Measurements from ENCODE around the gene EFNA5.

The EFNA5 gene

GRCh38 chr5:107639990-107640389, 30.7 kb downstream of the EFNA5 start:
- DNase-seq: no peak

GRCh38 chr5:107636555-107636954, 34.2 kb downstream of the EFNA5 start:
- no peak for DNase-seq

GRCh38 chr5:107636068-107636467, 34.7 kb downstream of the EFNA5 start:
- DNase-seq: no peak

GRCh38 chr5:107634981-107635848, 35.5 kb downstream of the EFNA5 start:
- no peak for DNase-seq

- DNase-seq: no peak
Observed at GRCh38 chr5:107633171-107633901, 37.4 kb downstream of the EFNA5 start.

GRCh38 chr5:107631805-107632362, 38.9 kb downstream of the EFNA5 start:
- no peak for DNase-seq

- DNase-seq: no peak
Observed at GRCh38 chr5:107630184-107630583, 40.6 kb downstream of the EFNA5 start.

- no peak for DNase-seq
Observed at GRCh38 chr5:107624235-107624634, 46.5 kb downstream of the EFNA5 start.

- DNase-seq: no peak
Observed at GRCh38 chr5:107621089-107621488, 49.6 kb downstream of the EFNA5 start.

- DNase-seq: no peak
Observed at GRCh38 chr5:107619781-107620180, 51.0 kb downstream of the EFNA5 start.

GRCh38 chr5:107618242-107618641, 52.5 kb downstream of the EFNA5 start:
- DNase-seq: no peak

GRCh38 chr5:107617052-107617451, 53.7 kb downstream of the EFNA5 start:
- DNase-seq: no peak

GRCh38 chr5:107616213-107616612, 54.5 kb downstream of the EFNA5 start:
- DNase-seq: no peak

- DNase-seq: no peak
Observed at GRCh38 chr5:107615299-107615817, 55.4 kb downstream of the EFNA5 start.

- no peak for DNase-seq
Observed at GRCh38 chr5:107612541-107612940, 58.2 kb downstream of the EFNA5 start.

- no peak for DNase-seq
Observed at GRCh38 chr5:107610798-107611197, 59.9 kb downstream of the EFNA5 start.

GRCh38 chr5:107607671-107608345, 62.9 kb downstream of the EFNA5 start:
- no peak for DNase-seq

- no peak for DNase-seq
Observed at GRCh38 chr5:107607196-107607595, 63.5 kb downstream of the EFNA5 start.

GRCh38 chr5:107605596-107606125, 65.1 kb downstream of the EFNA5 start:
- DNase-seq: no peak

GRCh38 chr5:107604990-107605389, 65.7 kb downstream of the EFNA5 start:
- DNase-seq: no peak

GRCh38 chr5:107604146-107604910, 66.4 kb downstream of the EFNA5 start:
- no peak for DNase-seq

- DNase-seq: no peak
Observed at GRCh38 chr5:107603349-107603748, 67.4 kb downstream of the EFNA5 start.

Measured in central memory CD4-positive, alpha-beta T cell (primary cell).